Hypothalamus (tissue), 51 donors: ENCODE data around the gene TAX1BP3.

Source experiments
- DNase-seq, 51 donors: peaks; one replicate each; lab custom pipeline; 2025; lab: John Stamatoyannopoulos, UW

Gene TAX1BP3

DNA sequence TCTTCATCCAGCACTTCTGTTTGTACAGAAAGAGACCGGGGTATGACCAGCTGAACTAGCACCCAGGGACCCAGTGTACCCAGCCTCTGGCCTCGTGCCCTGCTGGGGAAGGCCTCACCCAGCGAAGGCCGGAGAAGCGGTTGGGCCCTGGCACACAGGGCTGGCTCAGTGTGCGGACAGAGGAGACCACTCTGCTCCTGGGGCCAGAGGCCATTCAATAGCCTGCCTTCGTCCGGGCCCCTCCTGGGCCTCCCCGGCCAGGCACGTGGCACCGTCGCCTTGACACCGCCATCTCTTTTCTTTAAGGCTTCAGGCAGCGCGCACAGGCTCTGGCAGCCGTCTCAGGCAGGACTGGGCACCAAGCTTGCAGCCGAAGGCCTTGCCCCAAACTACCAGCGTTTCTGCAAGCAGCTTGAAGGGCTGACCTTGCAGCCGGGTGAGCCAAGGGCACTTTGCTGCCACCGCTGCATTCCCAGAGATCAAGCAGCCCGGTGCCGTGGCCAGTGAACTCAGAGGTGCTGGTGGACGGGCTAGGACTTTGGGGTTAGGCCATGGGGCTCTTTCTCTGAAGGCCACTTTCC, 8.0 kb downstream of the TAX1BP3 start:
- peak in 21 of 51 donors; percentile 10 to 65 (median 32) for DNase-seq

DNA sequence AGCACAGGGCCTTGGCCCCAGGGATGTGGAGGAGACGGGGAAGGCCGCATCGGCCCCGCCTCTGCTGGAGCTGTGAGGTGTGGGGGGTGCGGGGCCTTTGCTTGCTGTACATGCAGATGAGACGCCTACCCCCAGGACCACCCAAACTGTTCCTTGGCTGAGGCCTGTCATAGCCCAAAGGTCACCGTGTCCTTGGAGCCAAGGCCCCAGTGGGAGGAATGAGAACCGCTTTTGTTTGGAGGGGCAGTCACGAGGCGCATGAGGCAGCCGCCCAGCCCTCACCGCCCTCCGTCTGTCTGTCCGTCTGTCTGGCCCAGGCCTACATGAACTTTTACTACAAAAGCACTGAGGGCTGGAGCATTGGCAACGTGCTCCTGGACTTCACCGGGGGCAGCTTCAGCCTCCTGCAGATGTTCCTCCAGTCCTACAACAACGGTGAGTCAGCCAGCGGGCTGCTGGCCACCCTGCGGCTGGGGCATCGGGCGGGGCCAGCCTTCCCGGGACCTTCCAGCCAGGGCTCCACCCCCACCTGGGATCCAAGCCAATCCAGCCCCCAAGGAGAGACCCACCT, 8.8 kb downstream of the TAX1BP3 start:
- peak in 24 of 51 donors; percentile 8 to 78 (median 39) for DNase-seq

DNA sequence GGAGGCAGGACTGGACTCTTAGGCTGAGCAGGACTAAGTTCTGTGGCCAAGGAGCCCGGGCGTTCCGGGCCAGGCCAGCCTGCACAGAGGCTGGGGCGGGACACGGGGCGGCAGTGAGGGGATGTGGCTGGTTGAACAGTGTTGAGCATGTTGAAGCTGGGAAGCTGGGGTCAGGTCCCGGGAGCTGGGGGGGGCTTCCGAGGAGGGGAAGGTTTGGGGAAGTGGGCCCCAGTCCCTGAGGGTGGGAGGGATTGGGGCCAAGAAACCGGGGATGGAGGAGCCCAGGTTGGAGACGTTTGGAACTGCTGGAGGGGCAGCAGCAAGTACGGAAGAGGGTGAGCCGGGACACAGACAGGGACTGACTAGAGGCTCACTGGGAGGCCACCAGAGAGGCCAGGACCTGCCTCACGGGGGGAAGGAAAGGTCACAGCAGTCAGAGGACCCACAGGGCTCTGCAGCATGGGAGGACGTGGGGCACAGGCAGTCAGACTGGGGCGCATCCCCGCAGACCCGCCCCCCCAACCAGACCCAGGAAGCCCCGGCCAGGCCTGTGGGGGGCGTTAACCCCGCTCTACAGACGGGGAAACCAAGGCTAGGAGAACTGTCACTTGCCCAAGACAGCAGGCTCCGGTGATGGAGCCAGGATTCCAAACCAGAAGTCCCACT, 9.5 kb downstream of the TAX1BP3 start:
- DNase-seq = no peak

DNA sequence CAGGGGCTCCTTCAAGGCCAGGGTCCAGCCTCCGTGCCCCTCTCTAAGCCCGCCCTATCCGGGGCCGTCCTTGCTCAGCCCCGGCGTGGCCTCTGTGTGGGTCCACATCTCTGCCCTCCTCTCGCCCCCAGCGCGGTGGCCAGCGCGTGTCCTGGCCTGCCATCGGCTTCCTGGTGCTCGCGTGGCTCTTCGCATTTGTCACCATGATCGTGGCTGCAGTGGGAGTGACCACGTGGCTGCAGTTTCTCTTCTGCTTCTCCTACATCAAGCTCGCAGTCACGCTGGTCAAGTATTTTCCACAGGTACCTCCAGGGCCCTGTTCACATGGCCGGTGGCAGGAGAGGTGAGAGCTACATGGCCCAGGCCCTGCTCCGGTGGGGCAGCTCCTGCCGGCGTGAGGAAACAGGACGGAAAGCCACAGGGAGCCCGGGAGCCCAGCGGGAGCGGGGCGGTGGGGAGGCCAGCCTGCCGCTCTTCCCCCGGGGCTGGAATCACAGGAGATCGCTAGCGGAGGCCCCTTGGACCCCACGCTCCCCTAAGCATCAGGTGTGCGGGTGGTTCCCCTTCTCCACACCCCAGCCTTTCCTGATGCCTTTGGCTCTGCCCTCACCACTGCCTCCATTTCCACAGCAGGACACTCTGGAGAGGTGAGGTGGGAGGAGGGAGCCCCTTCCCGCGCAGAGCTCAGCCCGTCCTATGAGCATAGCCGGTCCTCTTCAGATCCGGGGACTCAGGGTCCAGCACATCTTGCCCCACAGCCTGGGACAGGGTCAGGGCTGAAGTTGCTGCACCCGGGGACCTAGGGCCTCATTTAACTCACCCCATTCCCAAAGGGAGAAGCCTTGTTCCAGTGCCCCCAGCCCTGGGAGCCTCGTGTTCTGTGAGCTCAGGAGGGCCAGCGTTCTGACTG, 10.2 kb downstream of the TAX1BP3 start:
- peak in 14 of 51 donors; percentile 9 to 41 (median 22) for DNase-seq

DNA sequence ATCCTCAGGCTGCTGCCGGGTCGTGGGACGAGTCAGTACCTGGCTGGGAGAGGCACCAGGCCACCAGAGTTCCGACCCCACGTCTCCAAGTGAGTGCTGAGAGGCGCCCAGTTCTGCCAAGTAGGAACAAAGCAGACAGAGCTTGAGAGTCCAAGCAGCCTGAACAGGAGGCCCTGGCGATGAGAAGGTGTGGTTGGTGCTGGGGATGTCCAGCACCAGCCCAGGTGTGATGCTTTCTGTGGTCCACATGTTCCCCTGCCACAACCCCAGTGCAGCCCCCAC, 10.8 kb downstream of the TAX1BP3 start:
- DNase-seq = no peak

DNA sequence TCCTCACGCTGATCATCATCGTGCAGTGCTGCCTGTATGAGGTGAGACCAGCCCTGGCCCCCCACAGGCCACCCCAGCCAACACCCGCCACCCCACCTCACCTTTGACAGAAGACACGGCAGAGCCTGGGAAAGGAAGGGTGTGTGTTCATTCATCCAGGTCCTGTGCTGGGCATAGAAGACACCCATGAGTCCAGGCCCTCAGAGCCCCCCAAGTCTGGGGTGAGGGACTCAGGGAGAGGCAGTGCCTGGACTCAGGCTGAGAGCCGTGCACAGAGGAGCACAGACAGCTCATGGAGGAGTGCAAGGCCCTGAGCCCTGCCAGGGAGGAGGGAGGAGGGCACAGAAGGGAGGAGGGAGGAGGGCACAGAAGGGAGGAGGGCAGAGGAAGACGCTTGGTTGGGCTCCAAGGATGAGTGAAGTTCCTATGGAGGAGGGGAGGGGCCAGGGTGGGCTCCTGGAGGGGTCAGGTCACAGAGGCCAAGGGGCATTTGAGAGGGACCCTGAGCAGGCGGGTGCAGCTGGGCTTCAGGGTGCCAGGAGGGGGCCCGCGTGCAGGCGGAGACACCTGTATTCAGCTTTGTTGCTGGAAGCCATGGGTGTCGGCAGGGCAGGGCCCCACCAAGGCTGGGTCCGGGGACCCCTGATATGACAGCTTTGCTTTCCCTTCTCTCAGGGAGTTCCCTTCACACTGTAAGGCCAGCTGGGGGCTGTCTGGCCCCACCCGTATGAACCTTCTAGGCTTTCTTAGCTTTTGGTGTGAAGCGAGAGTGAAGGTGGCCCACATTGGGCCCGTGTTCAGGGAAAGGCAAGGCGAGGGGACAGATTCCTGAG, 11.4 kb downstream of the TAX1BP3 start:
- DNase-seq = no peak

DNA sequence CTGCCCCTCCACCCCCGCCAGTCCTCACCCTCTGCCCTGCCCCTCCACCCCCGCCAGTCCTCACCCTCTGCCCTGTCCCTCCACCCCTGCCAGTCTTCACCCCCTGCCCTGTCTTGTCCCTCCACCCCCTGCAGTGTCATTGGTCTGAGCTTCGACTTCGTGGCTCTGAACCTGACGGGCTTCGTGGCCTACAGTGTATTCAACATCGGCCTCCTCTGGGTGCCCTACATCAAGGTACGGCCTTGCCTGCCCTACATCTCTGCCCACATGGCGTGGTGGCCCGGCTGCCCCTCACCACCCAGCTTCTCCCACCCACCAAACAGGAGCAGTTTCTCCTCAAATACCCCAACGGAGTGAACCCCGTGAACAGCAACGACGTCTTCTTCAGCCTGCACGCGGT, 12.0 kb downstream of the TAX1BP3 start:
- no peak for DNase-seq

DNA sequence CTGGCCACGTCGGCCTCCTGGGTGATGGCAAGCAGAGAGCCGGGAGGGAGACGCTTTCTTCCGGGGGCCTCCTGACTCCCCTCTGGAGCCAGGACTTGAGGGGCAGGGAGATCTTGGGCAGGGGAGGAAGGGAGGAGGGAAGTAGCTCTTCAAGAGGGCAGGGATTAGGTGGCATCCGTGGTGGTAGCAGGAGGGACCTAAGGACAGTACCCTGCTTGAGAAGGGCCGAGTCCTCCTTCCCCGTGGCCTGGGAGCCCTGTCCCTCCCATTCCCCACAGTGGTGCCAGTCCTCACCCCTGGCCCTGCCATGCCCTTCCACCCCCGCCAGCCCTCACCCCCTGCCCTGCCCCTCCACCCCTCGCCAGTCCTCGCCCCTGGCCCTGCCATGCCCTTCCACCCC, 12.6 kb downstream of the TAX1BP3 start:
- DNase-seq = no peak

DNA sequence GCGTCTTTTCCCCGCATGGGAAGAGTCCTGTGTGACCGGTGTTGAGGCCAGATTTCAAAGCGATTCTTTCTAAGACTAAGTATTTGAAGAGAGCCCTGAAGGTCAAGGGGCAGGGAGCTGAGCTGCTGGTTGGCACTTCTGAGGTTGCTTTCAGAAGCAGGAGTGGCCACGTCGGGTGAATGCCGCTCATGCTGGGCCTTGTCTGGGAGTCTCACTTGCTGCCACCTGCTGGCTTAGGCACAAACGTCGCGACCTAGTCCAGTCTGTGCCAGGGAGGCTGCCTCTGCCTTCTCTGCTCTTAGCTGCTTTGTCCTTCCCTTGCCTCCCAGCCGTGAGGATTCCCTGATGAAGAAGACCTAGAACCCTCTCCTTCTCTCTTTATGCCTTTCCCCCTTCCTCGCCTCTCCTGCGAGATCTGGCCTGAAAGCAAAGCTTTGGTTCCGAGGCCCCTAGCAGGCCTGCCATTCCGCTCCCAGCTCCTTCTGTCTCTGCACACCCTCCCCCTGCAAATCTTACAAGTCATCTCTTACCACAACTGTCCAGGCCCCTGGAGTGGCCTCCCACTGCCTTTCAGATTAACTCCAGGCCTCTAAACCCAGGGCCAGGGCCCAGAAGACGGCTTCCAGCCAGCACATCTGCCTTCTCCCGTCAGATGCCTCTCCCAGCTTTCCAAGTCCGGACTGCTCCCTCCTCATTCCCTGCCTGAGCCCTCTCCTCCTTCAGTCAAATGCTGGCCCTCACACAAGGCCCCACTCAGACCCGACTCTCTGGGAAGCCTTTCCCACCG, 20.4 kb downstream of the TAX1BP3 start:
- DNase-seq = peak in 39 of 51 donors; percentile 9 to 78 (median 49)

DNA sequence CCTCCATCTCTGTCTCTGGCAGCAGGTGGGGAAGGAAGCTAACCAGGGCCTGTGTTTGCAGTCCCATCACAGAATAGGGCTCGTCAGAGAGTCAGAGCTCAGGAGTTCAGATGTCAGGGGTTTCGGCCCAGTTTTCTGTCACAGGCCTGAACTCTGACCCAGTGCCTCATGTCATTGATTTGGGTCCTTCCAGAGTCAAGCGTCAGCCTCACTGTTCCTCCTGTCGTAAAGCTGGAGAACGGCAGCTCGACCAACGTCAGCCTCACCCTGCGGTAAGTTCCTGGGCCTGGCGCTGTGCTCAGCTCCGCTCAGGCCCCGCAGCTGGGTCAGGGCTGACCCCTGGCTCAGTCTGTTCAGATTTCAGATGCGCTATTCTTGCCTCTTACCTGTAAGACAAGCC, 21.1 kb downstream of the TAX1BP3 start:
- no peak for DNase-seq

DNA sequence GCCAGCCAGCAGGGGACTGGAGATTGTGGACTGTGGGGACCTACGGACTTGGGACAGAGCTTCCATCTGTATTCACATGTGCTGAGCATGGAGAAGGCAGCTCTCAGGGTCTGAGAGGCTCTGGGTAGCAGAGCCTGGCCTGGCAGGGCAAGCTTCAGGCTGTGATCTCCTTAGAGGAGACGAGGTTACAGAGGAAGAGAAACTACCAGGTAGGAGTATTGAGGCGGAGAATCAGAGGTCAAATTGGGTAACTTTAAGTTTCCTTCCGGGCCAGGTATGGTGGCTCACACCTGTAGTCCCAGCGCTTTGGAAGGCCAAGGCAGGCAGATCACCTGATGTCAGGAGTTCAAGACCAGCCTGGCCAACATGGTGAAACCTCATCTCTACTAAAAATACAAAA, 23.1 kb downstream of the TAX1BP3 start:
- no peak for DNase-seq

DNA sequence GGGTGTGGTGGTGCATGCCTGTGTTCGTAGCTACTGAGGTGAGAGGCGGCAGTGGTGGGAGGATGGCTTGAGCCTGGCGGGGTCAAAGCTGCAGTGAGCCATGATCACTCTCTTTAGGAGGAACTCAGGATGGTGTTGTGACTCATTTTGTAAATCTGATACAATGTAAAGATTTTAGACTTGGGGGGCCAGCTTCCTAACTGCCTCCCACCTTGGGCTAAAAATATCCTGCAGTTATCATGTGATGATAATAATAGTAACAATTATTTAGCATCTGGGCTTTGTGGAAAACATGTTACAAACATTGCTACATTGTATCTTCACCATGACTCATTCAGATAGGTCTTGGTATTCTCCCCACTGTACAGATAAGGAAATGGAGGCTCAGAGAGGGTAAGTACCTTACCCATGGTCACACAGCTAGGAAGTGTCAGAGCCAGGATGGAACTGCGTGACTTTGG, 24.5 kb downstream of the TAX1BP3 start:
- no peak for DNase-seq

DNA sequence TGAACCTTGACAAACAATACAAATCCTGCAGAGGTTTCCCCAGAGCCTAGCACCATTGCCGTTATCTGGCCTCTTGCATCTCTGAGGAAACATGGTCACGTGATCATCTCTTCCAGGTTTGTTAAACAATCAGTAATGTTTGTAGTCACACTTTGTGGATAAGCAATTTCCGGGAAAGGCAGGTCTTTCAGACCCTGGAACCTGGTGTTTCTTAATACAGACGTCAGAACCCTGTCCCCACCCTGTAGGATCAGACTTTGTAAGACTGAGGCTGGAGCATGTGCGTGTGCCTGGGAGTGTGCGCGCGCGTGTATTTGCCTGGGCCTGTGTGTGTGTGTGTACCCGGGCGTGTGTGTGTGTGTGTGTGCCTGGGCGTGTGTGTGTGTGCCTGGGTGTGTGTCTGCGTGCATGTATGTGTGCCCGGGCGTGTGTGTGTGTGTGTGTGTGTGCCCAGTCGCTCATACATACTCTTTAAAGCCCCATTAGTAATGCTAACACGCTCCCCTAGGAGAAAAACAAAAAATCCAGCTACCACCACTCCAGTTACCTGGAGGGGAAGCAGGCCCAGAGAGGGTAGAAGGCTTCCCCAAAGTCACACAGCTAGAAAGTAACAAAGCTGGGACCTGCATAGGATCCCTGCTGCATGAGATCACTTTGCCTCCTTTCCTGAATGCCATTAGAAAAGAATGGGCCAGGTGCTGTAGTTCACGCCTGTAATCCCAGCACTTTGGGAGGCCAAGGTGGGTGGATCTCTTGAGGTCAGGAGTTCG, 26.5 kb downstream of the TAX1BP3 start:
- no peak for DNase-seq

DNA sequence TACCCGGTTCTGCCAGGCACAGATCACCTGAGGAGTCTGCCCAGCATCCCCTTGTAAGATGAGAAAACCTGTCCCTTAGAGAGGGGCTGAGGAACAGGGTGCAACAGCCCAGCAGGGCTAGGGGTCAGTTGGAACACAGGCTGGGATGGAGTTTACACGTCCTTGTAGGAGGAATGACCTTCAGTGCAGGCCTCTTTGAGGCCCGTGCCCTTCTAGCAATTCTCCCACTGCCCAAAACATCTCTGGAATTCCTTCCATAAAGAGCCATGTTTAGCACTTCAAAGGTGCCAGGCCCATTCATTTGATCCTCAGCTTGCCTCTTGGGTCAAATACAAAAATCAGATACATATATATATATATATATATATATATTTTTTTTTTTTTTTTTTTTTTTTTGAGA, 27.4 kb downstream of the TAX1BP3 start:
- no peak for DNase-seq

DNA sequence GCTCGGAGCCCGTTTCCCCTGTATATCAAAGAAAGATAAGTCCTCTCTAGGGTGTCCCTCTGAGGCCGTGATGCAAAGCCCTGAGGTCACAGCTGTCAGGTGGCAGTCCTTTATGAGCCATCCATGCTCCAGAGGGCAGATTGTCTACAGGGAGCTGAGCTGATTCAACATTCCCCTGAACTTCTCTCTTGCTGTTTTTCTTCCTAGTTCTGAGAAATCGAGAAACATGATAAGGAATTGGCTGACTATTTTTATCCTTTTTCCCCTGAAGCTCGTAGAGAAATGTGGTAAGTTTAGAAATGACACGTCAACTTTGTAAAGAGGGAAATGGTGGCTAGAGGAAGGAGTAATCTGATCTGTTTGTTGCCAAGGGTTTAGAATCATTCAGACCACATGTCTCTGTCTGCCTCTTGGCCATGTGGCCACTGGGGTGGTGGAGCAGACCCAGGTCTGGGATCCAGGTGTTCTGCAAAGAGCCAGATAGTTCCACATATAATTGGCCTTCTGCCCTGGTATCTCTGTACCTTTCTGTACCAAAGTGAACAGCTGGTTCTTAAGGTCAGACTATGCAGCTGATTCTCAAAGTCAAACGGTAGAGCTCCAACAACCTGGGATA, 28.3 kb downstream of the TAX1BP3 start:
- peak in 1 of 51 donors; percentile 7 for DNase-seq

DNA sequence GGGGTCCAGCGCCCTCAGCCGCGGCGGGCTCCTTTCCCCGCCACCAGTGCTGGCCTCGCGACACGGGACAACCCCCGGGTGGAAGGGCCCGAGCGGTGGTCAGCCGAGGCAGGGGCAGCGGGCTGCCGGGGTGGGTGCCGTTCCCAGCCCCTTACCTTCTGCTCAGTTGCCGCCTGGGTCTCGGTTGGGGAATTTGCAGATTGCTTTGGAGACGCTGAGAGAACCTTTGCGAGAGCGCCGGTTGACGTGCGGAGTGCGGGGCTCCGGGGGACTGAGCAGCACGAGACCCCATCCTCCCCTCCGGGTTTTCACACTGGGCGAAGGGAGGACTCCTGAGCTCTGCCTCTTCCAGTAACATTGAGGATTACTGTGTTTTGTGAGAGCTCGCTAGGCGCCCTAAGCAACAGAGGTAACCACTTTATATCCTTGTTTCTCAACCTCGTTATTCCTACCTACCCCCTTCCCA, 31.4 kb downstream of the TAX1BP3 start:
- DNase-seq = no peak

DNA sequence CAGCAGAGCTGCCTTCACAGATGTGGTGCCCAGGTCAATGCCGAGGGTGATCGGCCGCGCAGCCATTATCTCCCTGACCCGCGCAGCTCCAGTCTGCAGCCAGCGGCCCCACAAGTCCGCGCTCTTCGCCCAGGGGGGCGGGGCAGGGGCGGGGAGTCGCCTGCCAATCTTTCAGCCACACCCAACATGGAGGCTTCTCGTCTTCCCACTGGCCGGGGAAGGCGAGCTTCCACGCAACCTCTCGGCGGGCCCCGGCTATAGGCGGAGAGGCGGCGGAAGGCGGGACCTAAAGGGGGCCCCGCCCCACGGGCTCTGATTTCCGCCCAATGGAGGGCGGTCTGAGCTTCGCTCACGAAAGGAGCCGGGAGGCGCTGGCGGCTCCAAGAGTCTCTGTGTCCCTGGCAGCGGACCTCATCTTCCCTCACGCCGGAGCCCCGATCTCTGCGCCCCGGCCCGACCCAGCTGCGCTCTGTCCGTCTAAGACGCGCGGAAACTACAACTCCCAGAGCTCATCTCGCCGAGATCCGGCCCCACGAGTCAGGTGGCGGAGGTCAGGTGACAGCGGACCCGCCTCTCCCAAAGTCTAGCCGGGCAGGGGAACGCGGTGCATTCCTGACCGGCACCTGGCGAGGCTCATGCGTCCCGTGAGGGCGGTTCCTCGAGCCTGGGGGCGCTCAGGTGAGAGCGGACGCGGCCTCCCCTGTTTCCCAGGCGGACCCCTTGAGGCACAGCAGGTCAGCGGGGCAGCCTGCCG, 32.0 kb downstream of the TAX1BP3 start, which contains the start of the genes CTNS and SHPK:
Gene CTNS, plus strand, starts transcription at position 607 of the 754 bp plus-strand sequence. CDS start 3,447 bp downstream, outside the sequence.
Gene SHPK, minus strand, starts transcription at position 97 of the 754 bp plus-strand sequence. Its CDS starts 31 bp downstream, at position 66.
- DNase-seq = peak; percentile 85 to 99 (median 95)
